ENCODE measurements around the gene VEPH1. TPM values are rescaled to one million over a fixed set of nuclear protein-coding genes. Genes with fewer than 3 reads are reported as not detected.

Gene VEPH1
- total RNA-seq, 1 experiment from 2014 or later, result not detected

DNA sequence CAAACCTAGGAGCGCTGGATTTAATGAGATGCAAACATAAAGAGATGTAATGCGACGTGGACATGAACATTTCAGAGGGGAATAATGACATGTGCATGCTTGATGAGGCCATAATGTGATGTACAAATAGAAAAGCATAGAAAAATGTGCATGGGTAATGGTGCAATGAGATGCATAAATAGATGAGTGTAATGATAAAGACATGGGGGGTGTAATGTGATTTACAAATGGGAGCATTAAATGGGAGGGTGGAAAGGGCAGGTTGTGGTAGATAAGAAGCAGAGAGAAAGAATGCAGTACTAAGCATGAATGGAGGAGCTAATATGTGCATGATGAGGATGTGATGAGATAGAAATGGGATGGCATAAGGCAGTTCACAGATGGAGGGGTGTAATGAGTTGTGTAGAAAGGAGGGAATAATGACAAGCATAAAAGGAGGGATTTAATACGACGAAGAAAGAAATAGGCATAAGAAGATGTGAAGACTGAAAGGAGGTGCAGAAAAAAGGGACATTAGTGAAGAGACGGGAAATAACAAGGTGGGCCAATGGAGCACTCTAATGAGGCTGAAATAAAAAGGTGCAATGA is 205.8 kb downstream of the VEPH1 start:
- Histone ChIP-seq H3K9me3 (no peaks in the 10 kb centered on the region), H3K36me3 (no peaks in the 10 kb centered on the region)
- DNase-seq, result no peak

GRCh38 chr3:157294953-157295352 is 208.3 kb downstream of the VEPH1 start:
- H3K9me3 ChIP-seq, result no peaks in the 10 kb centered on the region
- no peak for DNase-seq

More for the DNA sequence above, 205.8 kb downstream of the VEPH1 start:
- Histone ChIP-seq H3K27me3 (no peaks in the 10 kb centered on the region), H3K4me3 (no peak overlapping the region)

DNA sequence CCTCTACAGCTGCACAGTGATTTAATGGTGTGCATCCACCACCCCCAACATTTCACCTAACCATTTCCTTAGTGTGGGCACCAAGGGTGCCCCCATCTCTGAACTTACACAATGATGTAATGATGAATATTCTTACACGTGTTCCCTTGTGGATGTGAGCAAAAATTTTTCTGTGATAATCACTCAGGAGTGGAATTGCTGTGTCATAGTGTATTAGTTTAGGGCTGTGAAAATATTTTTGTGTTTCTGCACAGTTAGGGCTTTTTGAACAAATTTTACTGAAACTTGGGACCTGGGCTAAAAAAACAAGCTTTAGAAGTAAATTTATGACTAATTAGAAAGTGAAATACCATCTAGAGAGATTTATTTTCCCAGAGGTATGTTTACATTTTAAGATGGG is 208.7 kb downstream of the VEPH1 start:
- no peak for DNase-seq
- Histone ChIP-seq H3K4me3 (no peak overlapping the region), H3K27me3 (no peaks in the 10 kb centered on the region), H3K9me3 (no peaks in the 10 kb centered on the region), H3K36me3 (no peaks in the 10 kb centered on the region)

More at GRCh38 chr3:157294953-157295352, 208.3 kb downstream of the VEPH1 start:
- no peak overlapping the region for H3K4me3 ChIP-seq
- H3K36me3 ChIP-seq, result no peaks in the 10 kb centered on the region
- no peaks in the 10 kb centered on the region for H3K27me3 ChIP-seq

DNA sequence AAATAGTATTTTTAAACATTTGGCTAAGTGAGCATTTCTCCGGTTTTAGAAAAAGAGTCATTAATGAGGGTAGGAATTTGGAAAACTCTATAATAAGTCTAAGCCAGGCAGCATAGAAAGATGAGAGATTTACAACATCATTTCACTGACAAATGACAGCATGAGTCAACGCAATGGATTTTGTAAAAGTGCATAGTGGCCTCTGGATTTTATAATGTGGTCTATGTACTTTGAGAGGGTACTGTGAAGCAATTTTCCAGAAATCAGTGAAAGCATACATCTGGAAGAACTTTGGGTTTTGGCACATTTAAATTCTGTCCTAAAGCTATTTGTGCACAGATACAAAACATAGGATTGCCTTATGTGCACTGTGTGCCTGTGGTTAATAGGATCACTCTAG is 212.4 kb downstream of the VEPH1 start:
- H3K27me3 ChIP-seq, result no peaks in the 10 kb centered on the region
- H3K36me3 ChIP-seq, result no peaks in the 10 kb centered on the region
- no peaks in the 10 kb centered on the region for H3K9me3 ChIP-seq
- H3K4me3 ChIP-seq, result no peak overlapping the region
- no peak for DNase-seq

DNA sequence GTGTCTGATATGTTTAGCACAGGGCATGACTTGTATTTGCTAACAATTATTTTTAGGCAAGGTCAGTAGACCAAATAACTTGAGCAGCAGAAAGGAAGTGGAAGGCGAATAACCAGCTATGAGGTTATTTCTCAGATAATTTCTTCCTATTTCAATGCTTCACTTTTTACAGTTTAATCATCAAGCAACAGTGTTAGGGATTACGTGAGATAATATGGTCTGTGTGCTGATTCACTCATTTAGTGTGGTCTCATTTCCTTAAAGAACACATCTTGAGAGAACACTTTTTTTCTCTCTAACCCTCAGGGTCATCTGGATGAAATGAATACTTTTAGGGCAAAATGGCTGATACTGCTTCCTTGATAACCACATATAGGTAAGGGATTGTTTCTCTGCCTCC is 217.2 kb downstream of the VEPH1 start:
- Histone ChIP-seq H3K4me3 (no peak overlapping the region), H3K36me3 (no peaks in the 10 kb centered on the region), H3K27me3 (no peaks in the 10 kb centered on the region), H3K9me3 (no peaks in the 10 kb centered on the region)
- no peak for DNase-seq

DNA sequence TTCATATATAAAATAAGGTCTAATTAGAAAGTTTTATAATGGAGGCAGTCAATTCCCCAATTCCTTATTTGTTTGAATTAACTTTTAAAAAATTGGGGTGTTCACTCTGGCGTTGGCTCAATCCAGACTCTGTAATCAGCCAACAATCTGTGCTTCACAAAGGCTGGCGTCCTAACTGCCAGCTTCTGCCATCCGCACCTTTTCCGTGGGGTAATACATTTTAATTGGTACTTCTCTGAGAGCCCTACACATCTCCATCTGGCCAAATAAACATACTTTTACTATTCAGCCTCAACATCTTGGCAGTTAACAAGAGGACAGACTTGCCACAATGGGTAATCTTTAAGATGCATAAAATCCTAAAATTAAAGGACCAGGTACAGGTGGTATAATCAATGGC is 218.1 kb downstream of the VEPH1 start:
- no peak overlapping the region for H3K4me3 ChIP-seq
- no peaks in the 10 kb centered on the region for H3K36me3 ChIP-seq
- no peaks in the 10 kb centered on the region for H3K27me3 ChIP-seq
- H3K9me3 ChIP-seq, result no peaks in the 10 kb centered on the region
- no peak for DNase-seq

- Histone ChIP-seq H3K27me3 (no peaks in the 10 kb centered on the region), H3K9me3 (no peaks in the 10 kb centered on the region), H3K36me3 (no peaks in the 10 kb centered on the region), H3K4me3 (no peak overlapping the region)
- no peak for DNase-seq
Measured at GRCh38 chr3:157284688-157285087, 218.5 kb downstream of the VEPH1 start.

DNA sequence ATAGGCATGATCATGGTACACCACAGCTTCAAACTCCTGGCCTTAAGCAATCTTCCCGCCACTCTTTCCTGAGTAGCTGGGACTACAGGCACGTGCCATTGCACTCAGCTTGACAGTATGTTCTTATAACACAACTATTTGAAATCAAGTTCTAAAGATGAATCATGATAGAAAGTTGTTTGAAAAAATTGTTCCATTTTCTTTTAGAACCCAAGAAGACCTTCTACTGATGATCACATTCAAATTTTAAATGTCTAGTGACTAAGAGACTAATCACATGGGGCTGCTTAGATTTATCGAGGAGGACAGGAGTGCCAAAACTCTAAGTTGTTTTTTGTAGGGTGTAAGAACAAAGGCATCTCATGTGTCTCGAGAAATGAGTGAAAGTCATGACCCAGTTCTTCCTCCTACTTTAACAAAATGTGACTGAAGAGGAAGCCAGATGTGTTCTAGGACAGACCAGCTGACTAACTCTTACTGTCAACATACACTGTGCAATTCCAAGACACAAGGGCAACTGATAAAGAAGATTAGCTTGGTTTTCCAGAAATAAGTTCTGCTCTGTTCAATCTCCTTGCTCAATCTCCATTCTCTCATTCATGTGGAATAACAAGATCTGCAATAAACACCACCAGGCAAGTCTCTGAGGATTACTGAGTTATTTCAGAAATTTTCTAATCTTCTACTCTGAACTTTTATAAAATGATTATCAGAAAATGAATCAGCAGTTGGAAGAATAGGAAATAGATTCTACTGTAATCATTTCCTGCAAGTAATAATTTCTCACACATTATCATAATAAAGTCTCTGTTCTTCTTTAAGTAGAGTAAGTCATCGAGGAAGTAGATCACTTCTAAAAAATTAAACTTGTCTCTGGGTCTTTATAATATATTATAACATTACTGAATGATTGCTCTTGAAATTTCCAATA is 220.7 kb downstream of the VEPH1 start:
- DNase-seq, result peak; percentile 79
- H3K9me3 ChIP-seq, result no peaks in the 10 kb centered on the region
- H3K4me3 ChIP-seq, result no peak overlapping the region
- no peaks in the 10 kb centered on the region for H3K36me3 ChIP-seq
- no peaks in the 10 kb centered on the region for H3K27me3 ChIP-seq

- H3K36me3 ChIP-seq, result no peaks in the 10 kb centered on the region
- no peak overlapping the region for H3K4me3 ChIP-seq
- no peak for DNase-seq
- H3K9me3 ChIP-seq, result no peaks in the 10 kb centered on the region
- H3K27me3 ChIP-seq, result no peaks in the 10 kb centered on the region
Measured at GRCh38 chr3:157280786-157281185, 222.4 kb downstream of the VEPH1 start.

DNA sequence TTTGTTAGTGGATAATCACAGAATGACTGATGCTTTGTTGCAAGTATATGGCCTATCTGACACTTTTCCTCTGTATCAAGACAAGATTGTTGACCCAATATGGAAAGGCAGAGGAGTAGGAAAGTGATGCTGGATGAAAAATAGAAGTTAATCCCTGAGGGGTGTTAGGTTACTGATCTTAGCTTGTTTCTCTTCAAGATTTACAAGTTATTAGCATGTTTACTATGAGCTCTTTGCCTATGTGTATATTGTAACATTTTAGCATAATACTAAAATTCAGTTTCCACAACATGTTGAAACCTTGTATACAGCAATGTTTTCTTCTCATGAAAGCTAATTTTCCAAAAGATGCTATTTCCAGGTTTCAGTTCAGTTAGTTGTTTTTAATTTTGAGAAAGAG is 222.9 kb downstream of the VEPH1 start:
- DNase-seq, result no peak
- H3K4me3 ChIP-seq, result no peak overlapping the region
- H3K36me3 ChIP-seq, result no peaks in the 10 kb centered on the region
- H3K27me3 ChIP-seq, result no peaks in the 10 kb centered on the region
- no peaks in the 10 kb centered on the region for H3K9me3 ChIP-seq

- no peak for DNase-seq
- H3K9me3 ChIP-seq, result no peaks in the 10 kb centered on the region
- H3K4me3 ChIP-seq, result no peak overlapping the region
- no peaks in the 10 kb centered on the region for H3K36me3 ChIP-seq
- H3K27me3 ChIP-seq, result no peaks in the 10 kb centered on the region
Measured at GRCh38 chr3:157279237-157279636, 224.0 kb downstream of the VEPH1 start.

DNA sequence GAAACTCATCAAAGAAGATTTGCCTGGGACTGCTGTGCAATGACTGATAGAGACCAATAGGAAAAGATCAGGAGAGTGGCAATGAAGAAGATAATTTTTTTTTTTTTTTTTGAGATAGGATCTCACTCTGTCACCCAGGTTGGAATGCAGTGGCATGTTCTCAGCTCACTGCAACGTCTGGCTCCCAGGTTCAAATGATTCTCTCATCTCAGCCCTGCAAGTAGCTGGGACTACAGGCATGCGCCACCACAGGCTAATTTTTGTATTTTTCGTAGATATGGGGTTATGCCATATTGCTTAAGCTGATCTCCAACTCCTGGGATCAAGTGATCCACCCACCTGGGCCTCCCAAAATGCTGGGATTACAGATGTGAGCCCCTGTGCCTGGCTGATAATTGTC is 226.4 kb downstream of the VEPH1 start:
- DNase-seq, result no peak
- no peaks in the 10 kb centered on the region for H3K36me3 ChIP-seq
- H3K9me3 ChIP-seq, result no peaks in the 10 kb centered on the region
- H3K27me3 ChIP-seq, result no peaks in the 10 kb centered on the region
- no peak overlapping the region for H3K4me3 ChIP-seq

DNA sequence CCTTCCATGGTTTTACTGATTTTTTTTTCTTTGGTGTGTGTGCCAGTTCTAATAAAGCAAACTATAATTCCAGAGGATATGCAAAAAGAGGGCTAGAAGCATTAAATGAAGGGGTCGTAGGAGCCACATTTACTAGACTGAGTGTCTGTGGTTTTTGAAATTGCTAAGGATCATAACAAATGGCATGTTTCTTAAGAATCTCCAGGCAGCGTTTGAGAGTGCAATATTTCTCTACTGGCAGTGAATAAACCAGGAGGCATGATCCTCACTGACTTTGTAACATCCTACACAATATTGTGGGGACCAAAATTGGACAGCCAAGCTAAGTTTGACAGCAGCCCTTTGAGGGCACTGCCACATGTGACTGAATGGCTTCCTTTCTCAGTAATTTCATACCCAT is 227.4 kb downstream of the VEPH1 start:
- no peak for DNase-seq
- Histone ChIP-seq H3K27me3 (no peaks in the 10 kb centered on the region), H3K36me3 (no peaks in the 10 kb centered on the region), H3K4me3 (no peak overlapping the region), H3K9me3 (no peaks in the 10 kb centered on the region)

DNA sequence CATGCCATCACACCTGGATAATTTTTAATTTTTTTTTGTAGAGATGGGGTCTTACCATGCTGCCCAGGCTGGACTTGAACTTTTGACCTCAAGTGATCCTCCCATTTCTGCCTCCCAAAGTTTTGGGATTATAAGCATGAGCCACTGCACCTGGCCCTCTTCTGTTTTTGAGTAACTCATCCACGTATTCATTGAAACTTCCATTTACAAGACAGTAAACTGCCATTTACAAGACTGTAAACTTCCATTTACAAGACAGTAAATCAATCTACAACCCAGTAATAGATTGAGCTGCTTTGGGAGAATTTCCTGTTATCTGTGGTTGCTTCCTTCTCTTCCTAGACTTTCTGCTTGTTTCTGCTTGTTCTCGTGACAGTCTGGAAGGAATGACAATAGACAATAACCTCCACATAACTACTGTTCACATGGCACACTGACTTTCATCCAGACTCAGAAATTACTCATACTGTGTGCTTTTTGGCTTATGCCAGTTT is 228.5 kb downstream of the VEPH1 start:
- Histone ChIP-seq H3K27me3 (no peaks in the 10 kb centered on the region), H3K36me3 (no peaks in the 10 kb centered on the region), H3K4me3 (no peak overlapping the region), H3K9me3 (no peaks in the 10 kb centered on the region)
- DNase-seq, result no peak

DNA sequence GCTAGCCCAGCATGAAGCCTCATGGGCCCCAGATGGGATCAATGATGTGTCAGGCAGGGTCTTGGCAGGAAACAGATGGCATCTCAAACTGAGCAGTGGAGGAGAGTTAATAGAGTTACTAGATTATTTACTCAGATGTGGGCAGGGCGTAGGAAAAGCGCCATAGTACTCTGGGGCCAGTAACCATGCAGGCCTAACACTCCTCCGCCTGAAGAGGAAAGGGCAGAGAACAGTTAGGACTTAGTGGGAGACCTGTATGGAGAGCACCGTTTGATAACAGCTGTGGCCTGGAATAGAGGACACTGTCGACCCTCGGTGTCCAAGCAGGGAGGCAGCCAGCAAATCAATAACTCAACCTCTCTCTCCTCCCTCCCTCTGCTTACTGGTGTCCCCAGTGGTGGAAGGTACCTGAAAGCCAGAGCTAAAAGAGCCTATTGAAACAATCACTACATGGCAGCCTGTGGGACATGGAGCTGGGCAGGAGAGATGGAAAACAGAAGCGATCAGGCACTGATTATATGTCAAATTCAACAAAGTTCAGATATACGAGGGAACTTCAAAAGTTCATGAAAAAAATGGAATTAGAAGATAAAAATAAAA is 231.8 kb downstream of the VEPH1 start:
- H3K36me3 ChIP-seq, result no peaks in the 10 kb centered on the region
- no peaks in the 10 kb centered on the region for H3K27me3 ChIP-seq
- no peaks in the 10 kb centered on the region for H3K9me3 ChIP-seq
- no peak overlapping the region for H3K4me3 ChIP-seq
- no peak for DNase-seq

GRCh38 chr3:157268026-157268425 is 235.2 kb downstream of the VEPH1 start:
- no peaks in the 10 kb centered on the region for H3K36me3 ChIP-seq
- DNase-seq, result no peak
- no peaks in the 10 kb centered on the region for H3K27me3 ChIP-seq
- no peaks in the 10 kb centered on the region for H3K9me3 ChIP-seq
- no peak overlapping the region for H3K4me3 ChIP-seq

DNA sequence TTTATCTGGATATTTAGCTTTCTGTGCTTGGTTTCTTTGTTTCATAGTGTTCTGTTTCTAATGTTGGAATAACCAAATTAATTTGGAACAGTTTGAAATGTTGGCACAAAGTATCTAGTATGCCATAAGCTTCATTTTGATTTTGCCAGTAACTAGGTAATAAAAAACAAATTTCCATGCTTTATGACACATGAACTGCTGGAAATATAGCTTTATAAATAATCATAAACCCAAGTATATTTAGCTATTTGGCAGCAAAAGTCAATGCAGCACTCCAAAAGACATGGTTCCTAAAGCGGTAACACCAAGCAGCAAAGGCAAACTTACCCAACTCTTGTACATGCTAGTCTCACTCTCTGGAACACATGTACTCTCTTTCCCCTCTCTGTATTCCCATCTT is 237.3 kb downstream of the VEPH1 start:
- Histone ChIP-seq H3K9me3 (no peaks in the 10 kb centered on the region), H3K36me3 (no peaks in the 10 kb centered on the region), H3K27me3 (no peaks in the 10 kb centered on the region), H3K4me3 (no peak overlapping the region)
- no peak for DNase-seq
